Liver (tissue), 10 donors: ENCODE data around the gene POMGNT1. TPM values are rescaled to one million over a fixed set of nuclear protein-coding genes. Genes with fewer than 3 reads are reported as not detected.
A peak's percentile ranks its signal among the peaks of the same experiment; 100 is the strongest.

Experiments
- DNase-seq: peaks from one replicate; pipeline ENCODE4 v3.0.0-alpha.2; 2017; ENCODE audit warnings: low spot score
- H3K27ac ChIP-seq, 2 donors: one replicate each; pipeline ENCODE4 v1.7.0; 2013; ENCODE audit warnings: inconsistent platforms in 2 of 2, low read length in 2 of 2, control low read depth in 1 of 2, low read depth in 1 of 2, mild to moderate bottlenecking in 1 of 2
- H3K27me3 ChIP-seq, 4 donors: one replicate each; pipeline versions ENCODE4 v1.6.1 to v1.7.0; 2013; ENCODE audit warnings: low read length in 3 of 4, inconsistent platforms in 1 of 4, mild to moderate bottlenecking in 1 of 4, moderate library complexity in 1 of 4; ENCODE audit not compliant: control insufficient read depth in 4 of 4, insufficient read depth in 4 of 4
- H3K36me3 ChIP-seq, 4 donors: one replicate each; pipeline versions ENCODE4 v1.6.1 to v1.7.0; 2013; ENCODE audit warnings: low read length in 3 of 4, mild to moderate bottlenecking in 3 of 4, low read depth in 1 of 4, moderate library complexity in 1 of 4; ENCODE audit not compliant: control insufficient read depth in 4 of 4, insufficient read depth in 3 of 4
- H3K4me1 ChIP-seq, 4 donors: one replicate each; pipeline versions ENCODE4 v1.6.1 to v1.7.0; 2013; ENCODE audit warnings: low read length in 3 of 4, mild to moderate bottlenecking in 3 of 4, moderate library complexity in 1 of 4; ENCODE audit not compliant: control insufficient read depth in 4 of 4, insufficient read depth in 4 of 4
- H3K4me3 ChIP-seq, 3 donors: one replicate each; pipeline versions ENCODE4 v1.6.1 to v1.7.0; 2013; ENCODE audit warnings: low read length in 3 of 3, control low read depth in 1 of 3, low read depth in 1 of 3, mild to moderate bottlenecking in 1 of 3
- H3K9ac ChIP-seq, 2 donors: one replicate each; pipeline ENCODE4 v1.7.0; 2013; ENCODE audit warnings: low read length in 2 of 2, mild to moderate bottlenecking in 2 of 2, moderate library complexity in 2 of 2, control low read depth in 1 of 2, low read depth in 1 of 2
- H3K9me3 ChIP-seq, 4 donors: one replicate each; pipeline versions ENCODE4 v1.6.1 to v1.7.0; 2013; ENCODE audit warnings: low read length in 3 of 4; ENCODE audit not compliant: control insufficient read depth in 4 of 4
- ATF3 ChIP-seq: IDR thresholded peaks from 2 replicates; pipeline ENCODE4 v1.6.1; 2016; ENCODE audit warnings: antibody characterized with exemption
- EGR1 ChIP-seq, 2 donors: IDR thresholded peaks; 2 replicates each; pipeline ENCODE4 v1.6.1; 2016 to 2018; ENCODE audit warnings: antibody characterized with exemption in 2 of 2, low read depth in 2 of 2
- FOXA1 ChIP-seq: IDR thresholded peaks from 2 replicates; pipeline ENCODE4 v1.6.1; 2016; ENCODE audit warnings: antibody characterized with exemption
- FOXA2 ChIP-seq: IDR thresholded peaks from 2 replicates; pipeline ENCODE4 v1.6.1; 2016; ENCODE audit warnings: antibody characterized with exemption
- GABPA ChIP-seq, 2 donors: IDR thresholded peaks in 1 of 2; conservative IDR thresholded peaks in 1 of 2; 2 replicates each; pipeline ENCODE4 v1.6.1; 2016; ENCODE audit warnings: antibody characterized with exemption in 2 of 2, mild to moderate bottlenecking in 1 of 2, moderate library complexity in 1 of 2
- HNF4A ChIP-seq, 2 donors: conservative IDR thresholded peaks; 2 replicates each; pipeline ENCODE4 v1.6.1; 2016; ENCODE audit warnings: antibody characterized with exemption in 2 of 2, mild to moderate bottlenecking in 2 of 2
- HNF4G ChIP-seq: IDR thresholded peaks from 2 replicates; pipeline ENCODE4 v1.6.1; 2016; ENCODE audit warnings: antibody characterized with exemption
- JUND ChIP-seq, 2 donors: IDR thresholded peaks; 2 replicates each; pipeline ENCODE4 v1.6.1; 2016; ENCODE audit warnings: antibody characterized with exemption in 2 of 2
- MAX ChIP-seq: IDR thresholded peaks from 2 replicates; pipeline ENCODE4 v1.6.1; 2016; ENCODE audit warnings: antibody characterized with exemption
- RAD21 ChIP-seq, 2 donors: IDR thresholded peaks; 2 replicates each; pipeline ENCODE4 v1.6.1; 2016; ENCODE audit warnings: antibody characterized with exemption in 2 of 2, mild to moderate bottlenecking in 2 of 2
- REST ChIP-seq: IDR thresholded peaks from 2 replicates; pipeline ENCODE4 v1.6.1; 2016; ENCODE audit warnings: antibody characterized with exemption, mild to moderate bottlenecking
- RXRA ChIP-seq, 2 donors: IDR thresholded peaks; 2 replicates each; pipeline ENCODE4 v1.6.1; 2017 to 2018; ENCODE audit warnings: antibody characterized with exemption in 2 of 2, mild to moderate bottlenecking in 1 of 2
- SP1 ChIP-seq: IDR thresholded peaks from 2 replicates; pipeline ENCODE4 v1.6.1; 2018; ENCODE audit warnings: antibody characterized with exemption, mild to moderate bottlenecking
- TAF1 ChIP-seq: conservative IDR thresholded peaks from 2 replicates; pipeline ENCODE4 v1.6.1; 2016; ENCODE audit warnings: antibody characterized with exemption, mild to moderate bottlenecking
- YY1 ChIP-seq: IDR thresholded peaks from 2 replicates; pipeline ENCODE4 v1.6.1; 2016; ENCODE audit warnings: antibody characterized with exemption, mild to moderate bottlenecking
- WGBS: extraction: QIAGEN DNeasy Blood & Tissue Kit; methylation state at CpG from one replicate; pipeline ENCODE4 v1.1.7; 2013; 5-methylcytosine and 5-hydroxymethylcytosine counted together
- polyA plus RNA-seq, 2 donors: library from polyadenylated mRNA; stranded (reverse) in 1 of 2; unstranded in 1 of 2; fragments of 200-250 nt in 1 of 2; fragments of >200 nt in 1 of 2; fragmentation: Nextera tagmentation in 1 of 2; extraction: Ambion mirVana in 1 of 2; gene quantifications; one replicate each; pipeline versions ENCODE4 v1.2.1 to v1.2.3, GENCODE V29; 2013 to 2015
- small RNA-seq: library from RNA; depleted of rRNA; stranded (forward); fragments of <200 nt; gene quantifications from one replicate; pipeline ENCODE3, GENCODE V24; 2014
- total RNA-seq, 2 donors: library from RNA; depleted of rRNA; stranded (reverse); fragments of >200 nt; gene quantifications; one replicate each; pipeline ENCODE4 v1.2.3, GENCODE V29; 2014
- TF ChIP-seq, protein P1 (sequence below): fragments of 150-350 bp; IDR thresholded peaks from 2 replicates; pipeline ENCODE4 v1.5.1; 2017; ENCODE audit warnings: improper control_type of control experiment, low read depth, low read length; ENCODE audit not compliant: missing input control
- donor health status: healthy.
- donor health status: healthy.
- donor health status: healthy.
- donor health status: healthy.
- donor health status: healthy.

The POMGNT1 gene
- total and polyA plus RNA-seq, 4 donors, result 10.3 to 32.0 (median 31.0) TPM

DNA sequence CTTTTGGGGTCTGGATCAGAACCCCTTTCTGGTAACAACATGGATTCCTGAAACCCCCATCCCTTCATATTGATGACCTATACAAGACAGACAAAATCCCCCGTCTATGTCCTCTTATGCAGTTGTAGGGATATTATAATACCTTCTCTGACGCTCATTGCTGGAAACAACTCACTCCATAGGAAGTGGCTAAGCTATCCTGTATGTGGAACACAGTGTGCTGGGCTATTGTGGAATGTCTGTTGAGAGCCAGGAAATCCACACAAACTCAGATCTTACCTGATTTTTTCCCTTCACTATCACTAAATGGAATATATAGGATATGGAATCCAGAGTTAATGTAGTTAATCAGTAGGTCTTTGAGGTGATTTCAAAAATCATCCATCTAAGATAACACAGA, 48.1 kb downstream of the POMGNT1 start:
- 90% methylated on average over 2 of the region's 2 CpGs for WGBS
- Histone ChIP-seq H3K27ac (no peak overlapping the region), H3K4me1 (no peaks in the 10 kb centered on the region), H3K9me3 (no peaks in the 10 kb centered on the region), H3K4me3 (no peak overlapping the region), H3K36me3 (no peaks in the 10 kb centered on the region), H3K9ac (no peak overlapping the region), H3K27me3 (no peaks in the 10 kb centered on the region)
- TF ChIP-seq HNF4G (no peak), ATF3 (no peak), SP1 (peak; percentile 8)
- DNase-seq, result no peak

GRCh38 chr1:46148318-46148717, 49.9 kb downstream of the POMGNT1 start:
- H3K4me3 ChIP-seq, result no peak overlapping the region
- H3K36me3 ChIP-seq, result no peaks in the 10 kb centered on the region
- H3K27me3 ChIP-seq, result no peaks in the 10 kb centered on the region
- H3K4me1 ChIP-seq, result no peaks in the 10 kb centered on the region
- 75% methylated on average over 2 of the region's 2 CpGs for WGBS
- DNase-seq, result no peak
- no peak overlapping the region for H3K27ac ChIP-seq
- no peak overlapping the region for H3K9ac ChIP-seq
- H3K9me3 ChIP-seq, result no peaks in the 10 kb centered on the region
- TF ChIP-seq MAX (no peak), SP1 (no peak), FOXA2 (no peak), ATF3 (no peak), YY1 (no peak), FOXA1 (no peak), HNF4G (no peak), TAF1 (no peak), HNF4A (conservative IDR thresholded peaks at IDR 0.05) (no peak), RXRA (IDR thresholded peaks at IDR 0.05) (no peak), JUND (IDR thresholded peaks at IDR 0.05) (no peak), REST (no peak), EGR1 (IDR thresholded peaks at IDR 0.05; ENCODE audit: low read depth in 2 of 2) (no peak), RAD21 (IDR thresholded peaks at IDR 0.05) (no peak), GABPA (IDR thresholded peaks at IDR 0.05 in 1 of 2, conservative IDR thresholded peaks at IDR 0.05 in 1 of 2) (no peak)
- TF ChIP-seq, protein P1, sequence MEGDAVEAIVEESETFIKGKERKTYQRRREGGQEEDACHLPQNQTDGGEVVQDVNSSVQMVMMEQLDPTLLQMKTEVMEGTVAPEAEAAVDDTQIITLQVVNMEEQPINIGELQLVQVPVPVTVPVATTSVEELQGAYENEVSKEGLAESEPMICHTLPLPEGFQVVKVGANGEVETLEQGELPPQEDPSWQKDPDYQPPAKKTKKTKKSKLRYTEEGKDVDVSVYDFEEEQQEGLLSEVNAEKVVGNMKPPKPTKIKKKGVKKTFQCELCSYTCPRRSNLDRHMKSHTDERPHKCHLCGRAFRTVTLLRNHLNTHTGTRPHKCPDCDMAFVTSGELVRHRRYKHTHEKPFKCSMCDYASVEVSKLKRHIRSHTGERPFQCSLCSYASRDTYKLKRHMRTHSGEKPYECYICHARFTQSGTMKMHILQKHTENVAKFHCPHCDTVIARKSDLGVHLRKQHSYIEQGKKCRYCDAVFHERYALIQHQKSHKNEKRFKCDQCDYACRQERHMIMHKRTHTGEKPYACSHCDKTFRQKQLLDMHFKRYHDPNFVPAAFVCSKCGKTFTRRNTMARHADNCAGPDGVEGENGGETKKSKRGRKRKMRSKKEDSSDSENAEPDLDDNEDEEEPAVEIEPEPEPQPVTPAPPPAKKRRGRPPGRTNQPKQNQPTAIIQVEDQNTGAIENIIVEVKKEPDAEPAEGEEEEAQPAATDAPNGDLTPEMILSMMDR, result no peak

Small RNA genes within 50 kb of the gene (small RNA-seq; reads per million reads assigned to genes)
- gene AL672043.1, result not detected

Other genes starting within 250 kb of the POMGNT1 start
- 1 to 10 TPM; 3.7 to 4.6 TPM for gene PIK3R3, start 65.8 kb downstream of the POMGNT1 start, total RNA-seq
- 1 to 10 TPM; 1.5 to 1.8 TPM for gene PIK3R3, start 65.8 kb downstream of the POMGNT1 start, polyA plus RNA-seq
- 1 to 10 TPM in 1 of 2 donors, under 1 TPM in 1; 0.33 to 2.4 TPM for gene TSPAN1, start 23.3 kb downstream of the POMGNT1 start, total RNA-seq
- 1 to 10 TPM; 1.7 to 7.0 TPM for gene TSPAN1, start 23.3 kb downstream of the POMGNT1 start, polyA plus RNA-seq
- not detected for gene P3R3URF, start 21.9 kb downstream of the POMGNT1 start, total RNA-seq
- gene P3R3URF, start 21.9 kb downstream of the POMGNT1 start, polyA plus RNA-seq, result not detected
- gene LURAP1, start 4.9 kb upstream of the POMGNT1 start, total RNA-seq, result under 1 TPM; 0.09 to 0.50 TPM
- under 1 TPM in 1 of 2 donors, not detected in 1; 0.08 TPM for gene LURAP1, start 4.9 kb upstream of the POMGNT1 start, polyA plus RNA-seq
- gene RAD54L, start 49.3 kb upstream of the POMGNT1 start, total RNA-seq, result 1 to 10 TPM in 1 of 2 donors, under 1 TPM in 1; 0.08 to 8.8 TPM
- under 1 TPM; 0.35 to 0.68 TPM for gene RAD54L, start 49.3 kb upstream of the POMGNT1 start, polyA plus RNA-seq
- gene LRRC41, start 105.2 kb upstream of the POMGNT1 start, total RNA-seq, result 10 to 100 TPM; 30.5 to 58.4 TPM
- 10 to 100 TPM; 22.0 to 25.0 TPM for gene LRRC41, start 105.2 kb upstream of the POMGNT1 start, polyA plus RNA-seq
- gene UQCRH, start 105.3 kb upstream of the POMGNT1 start, total RNA-seq, result 100 to 1,000 TPM; 183 to 220 TPM
- 100 to 1,000 TPM; 158 to 220 TPM for gene UQCRH, start 105.3 kb upstream of the POMGNT1 start, polyA plus RNA-seq
- 10 to 100 TPM; 12.2 to 17.2 TPM for gene NSUN4, start 142.4 kb upstream of the POMGNT1 start, total RNA-seq
- 10 to 100 TPM in 1 of 2 donors, 1 to 10 TPM in 1; 7.0 to 11.7 TPM for gene NSUN4, start 142.4 kb upstream of the POMGNT1 start, polyA plus RNA-seq
- 10 to 100 TPM in 1 of 2 donors, 1 to 10 TPM in 1; 4.3 to 41.5 TPM for gene FAAH, start 195.9 kb upstream of the POMGNT1 start, total RNA-seq
- 10 to 100 TPM; 17.8 to 26.5 TPM for gene FAAH, start 195.9 kb upstream of the POMGNT1 start, polyA plus RNA-seq